ENCODE data around the gene MAN2A1. TPM values are rescaled to one million over a fixed set of nuclear protein-coding genes. Genes with fewer than 3 reads are reported as not detected.
"Not testable (repeated sequence)": the region's sequence is repeated elsewhere in the genome, so short reads cannot be mapped to it uniquely, and the experiment has no call there.

MAN2A1 gene
- total RNA-seq, 2 donors from 2014 or later: 10.4 to 15.4 TPM

DNA sequence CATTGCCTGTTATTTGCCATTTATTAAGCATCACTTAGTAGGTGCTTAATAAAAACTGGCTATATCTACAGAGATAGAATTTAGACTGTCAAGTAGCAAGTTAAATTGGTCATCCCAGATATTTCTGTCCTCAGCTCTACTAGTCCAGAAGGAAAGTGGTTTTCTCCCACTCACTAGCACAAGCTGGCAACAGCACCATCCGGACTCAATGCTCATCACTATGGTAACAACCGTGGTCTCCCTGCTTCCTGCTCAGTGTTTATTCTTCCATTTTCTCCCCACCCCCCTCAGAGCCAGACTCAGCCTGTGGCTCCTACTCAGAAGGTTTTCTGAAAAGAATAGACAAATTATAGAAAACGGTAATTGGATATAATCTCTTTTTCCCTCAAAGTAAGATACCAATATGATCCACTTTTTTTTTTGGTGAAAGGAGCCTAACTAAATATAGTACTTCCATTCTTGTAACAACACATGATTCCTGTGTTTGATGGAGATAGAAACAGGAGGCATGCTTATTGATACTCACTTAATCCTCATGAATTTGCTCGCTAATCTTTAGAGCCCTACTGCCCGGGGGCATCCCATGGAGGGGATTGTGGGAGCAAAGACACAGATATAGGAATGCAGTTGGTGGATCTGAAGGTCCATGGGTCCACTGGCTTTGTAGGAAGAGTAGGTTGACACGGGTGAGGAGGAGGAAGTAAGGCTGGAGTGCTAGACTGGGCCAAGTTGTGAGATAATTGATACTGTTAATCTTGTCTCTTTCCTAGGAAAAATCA lies 191.4 kb downstream of the MAN2A1 start:
- no peak for ATAC-seq
- intact Hi-C loops (cut with DNase I): no loop called here
- no peak for DNase-seq

GRCh38 chr5:109882546-109882945 lies 192.8 kb downstream of the MAN2A1 start:
- ATAC-seq (no peak), DNase-seq (no peak)
- intact Hi-C loops (cut with DNase I): no loop called here

DNA sequence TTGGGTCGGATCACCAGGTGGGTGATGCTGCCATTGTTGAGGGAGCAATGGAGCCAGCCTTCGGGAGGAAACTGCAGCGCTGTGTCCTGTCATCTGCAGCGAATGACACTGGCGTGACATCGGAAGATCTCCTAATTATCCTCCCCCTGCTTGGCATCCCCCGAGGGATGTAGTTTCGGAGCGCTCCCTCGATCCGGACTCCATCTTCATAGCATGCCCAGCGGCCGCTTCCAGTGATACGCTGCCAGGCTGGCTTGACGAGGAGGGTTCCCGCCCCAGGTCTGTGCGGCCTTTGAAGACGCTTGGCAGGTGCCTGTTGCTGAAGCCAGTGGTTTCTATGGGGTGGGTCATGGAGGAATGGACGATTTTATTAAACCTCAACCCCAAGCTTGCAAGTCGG lies 194.9 kb downstream of the MAN2A1 start:
- ATAC-seq: no peak
- intact Hi-C loops (cut with DNase I): no loop called here
- DNase-seq: no peak

DNA sequence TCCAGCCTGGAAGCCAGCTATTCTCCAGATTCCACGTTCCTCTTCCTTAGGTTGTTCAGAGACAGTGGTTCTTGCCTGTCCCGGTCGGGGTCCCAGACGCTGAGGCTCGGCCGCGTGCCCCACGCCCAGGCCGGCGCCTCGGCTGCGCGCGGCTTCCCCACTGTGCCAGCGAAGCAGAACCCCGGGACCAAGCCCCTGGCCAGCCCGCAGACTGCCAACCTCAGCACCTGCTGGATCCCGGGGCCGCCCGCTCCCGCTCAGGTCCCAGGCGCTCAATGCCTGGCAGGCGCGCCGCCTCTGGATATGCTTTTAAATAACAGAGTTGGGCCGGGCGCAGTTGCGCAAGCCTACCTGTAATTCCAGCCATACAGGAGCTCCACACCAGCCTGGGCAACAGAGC lies 195.5 kb downstream of the MAN2A1 start:
- ATAC-seq (no peak), DNase-seq (no peak)
- intact Hi-C loops (cut with DNase I): no loop called here

DNA sequence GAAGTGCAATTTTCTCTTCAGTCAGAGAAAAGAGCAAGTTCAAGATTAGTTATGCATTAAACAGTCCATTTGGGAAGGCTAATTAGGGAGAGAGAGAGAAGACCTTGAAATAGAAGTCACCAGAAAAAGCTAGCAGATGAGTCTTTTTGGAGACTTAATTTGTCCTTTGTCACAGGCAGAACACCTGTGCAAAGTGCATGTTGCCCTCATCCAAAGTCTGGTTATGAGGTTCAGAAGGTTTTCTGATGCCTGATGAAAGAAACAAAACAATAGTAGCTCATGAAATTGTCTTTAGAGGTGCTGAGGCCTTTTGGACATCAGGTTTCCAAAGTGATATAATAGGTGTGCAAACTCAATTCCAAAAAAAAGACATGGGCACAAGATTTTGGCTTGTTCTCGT lies 199.3 kb downstream of the MAN2A1 start:
- ATAC-seq (no peak), DNase-seq (no peak)
- intact Hi-C loops (cut with DNase I): no loop called here

DNA sequence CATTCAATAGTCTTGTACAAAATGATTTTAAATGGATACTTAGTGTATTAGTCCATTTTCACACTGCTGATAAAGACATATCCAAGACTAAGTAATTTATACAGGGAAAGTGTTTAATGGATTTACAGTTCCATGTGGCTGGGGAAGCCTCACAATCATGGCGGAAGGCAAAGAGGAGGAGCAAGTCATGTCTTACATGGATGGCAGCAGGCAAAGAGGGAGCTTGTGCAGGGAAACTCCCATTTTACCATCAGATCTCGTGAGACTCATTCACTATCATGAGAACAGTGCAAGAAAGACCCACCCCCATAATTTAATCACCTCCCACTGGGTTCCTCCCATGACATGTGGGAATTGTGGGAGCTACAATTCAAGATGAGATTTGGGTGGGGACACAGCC lies 203.5 kb downstream of the MAN2A1 start:
- intact Hi-C loops (cut with DNase I); ATAC-seq; DNase-seq: not testable (repeated sequence)

GRCh38 chr5:109898269-109899162 lies 208.8 kb downstream of the MAN2A1 start:
- ATAC-seq: no peak
- DNase-seq: no peak
- intact Hi-C loops (cut with DNase I): no loop called here

DNA sequence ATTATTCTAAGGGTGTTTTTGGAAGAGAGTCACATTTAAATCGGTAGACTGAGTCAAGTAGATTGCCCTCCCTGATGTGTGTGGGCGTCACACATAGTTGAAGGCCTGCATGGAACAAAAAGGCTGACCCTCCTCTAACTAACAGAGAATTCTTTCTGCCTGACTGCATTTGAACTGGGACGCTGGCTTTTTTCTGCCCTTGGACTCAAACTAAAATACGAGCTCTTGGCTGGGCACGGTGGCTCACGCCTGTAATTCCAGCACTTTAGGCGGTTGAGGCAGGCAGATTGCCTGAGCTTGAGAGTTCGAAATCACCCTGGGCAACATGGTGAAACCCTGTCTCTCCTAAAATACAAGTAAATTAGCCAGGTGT lies 209.4 kb downstream of the MAN2A1 start:
- DNase-seq: no peak
- intact Hi-C loops (cut with DNase I): no loop called here

GRCh38 chr5:109900461-109900860 lies 210.7 kb downstream of the MAN2A1 start:
- ATAC-seq: no peak
- intact Hi-C loops (cut with DNase I): no loop called here
- no peak for DNase-seq

More for the DNA sequence above, 209.4 kb downstream of the MAN2A1 start:
- no peak for ATAC-seq

DNA sequence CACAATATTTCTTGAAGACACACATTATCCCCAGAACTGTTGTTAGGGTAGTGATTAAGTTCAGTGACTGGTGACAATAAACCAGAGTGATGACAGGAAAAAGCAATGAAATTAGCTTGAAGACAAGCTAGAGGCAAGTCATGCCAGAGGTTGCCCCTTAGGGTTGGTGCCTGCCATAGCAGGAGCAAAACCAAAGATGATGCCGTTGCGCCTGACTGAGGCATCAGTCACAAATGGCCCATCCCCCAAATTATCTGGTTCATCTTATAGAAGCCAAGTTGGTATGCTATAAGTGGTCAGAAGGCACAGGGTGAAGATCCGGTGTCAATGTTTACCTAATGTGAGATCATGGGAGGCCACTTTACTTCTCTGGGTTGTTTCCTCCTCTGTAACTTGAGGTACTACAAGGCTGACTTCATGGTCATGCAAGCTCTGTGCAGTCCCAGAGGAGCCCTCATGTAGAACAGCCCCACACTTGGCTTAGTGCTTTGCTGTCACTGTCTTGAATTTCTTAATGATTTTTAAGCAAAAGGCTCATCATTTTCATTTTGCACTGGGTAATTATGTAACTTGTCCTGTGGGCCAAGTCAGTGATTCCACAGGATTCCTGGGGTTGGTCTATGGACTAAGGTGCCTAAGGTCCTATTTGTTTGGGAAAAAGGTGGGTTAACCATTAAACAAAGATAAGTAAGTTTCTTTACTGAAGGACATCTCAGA lies 211.3 kb downstream of the MAN2A1 start:
- ATAC-seq (no peak), DNase-seq (no peak)
- intact Hi-C loops (cut with DNase I): no loop called here

DNA sequence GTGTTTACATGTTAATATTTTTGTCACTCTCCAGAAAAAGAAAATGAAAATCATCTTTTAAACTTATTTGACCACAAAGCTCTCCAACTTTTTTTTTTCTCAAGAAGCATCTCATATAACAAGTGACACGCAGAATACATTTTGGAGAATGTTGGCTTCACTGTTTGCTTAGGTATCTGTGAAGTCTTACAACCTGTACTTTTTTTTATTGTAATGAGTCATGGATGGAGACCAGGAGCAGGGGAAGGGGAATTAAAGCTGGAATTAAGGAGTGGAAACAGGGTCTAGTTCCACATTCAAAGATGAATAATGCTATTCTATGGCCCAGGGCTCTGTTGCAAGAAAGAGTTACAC lies 211.9 kb downstream of the MAN2A1 start:
- no peak for DNase-seq
- intact Hi-C loops (cut with DNase I): no loop called here
- ATAC-seq: no peak

- DNase-seq (no peak), ATAC-seq (no peak)
- intact Hi-C loops (cut with DNase I): no loop called here
These were observed 213.3 kb downstream of the MAN2A1 start for GRCh38 chr5:109903061-109903460.

DNA sequence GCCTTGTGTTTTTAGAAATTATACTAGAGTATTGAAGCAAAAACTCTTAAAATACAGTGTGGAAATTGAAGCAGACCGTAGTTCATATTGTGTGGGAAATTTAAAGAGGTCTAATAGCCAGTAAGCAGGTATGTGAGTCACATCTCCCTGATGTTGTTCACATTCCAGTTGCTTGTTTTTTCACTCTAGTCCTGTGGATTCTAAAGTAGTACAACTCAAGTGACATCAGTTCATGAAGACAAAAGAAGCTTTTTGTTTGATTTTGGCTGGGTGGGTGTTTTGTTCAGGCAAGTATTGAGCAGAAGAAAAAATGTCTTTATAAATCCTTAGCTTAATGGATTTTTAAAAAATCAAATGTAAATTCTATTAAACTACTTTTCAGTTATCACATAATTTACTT lies 216.2 kb downstream of the MAN2A1 start:
- ATAC-seq (no peak), DNase-seq (no peak)
- intact Hi-C loops (cut with DNase I): no loop called here

DNA sequence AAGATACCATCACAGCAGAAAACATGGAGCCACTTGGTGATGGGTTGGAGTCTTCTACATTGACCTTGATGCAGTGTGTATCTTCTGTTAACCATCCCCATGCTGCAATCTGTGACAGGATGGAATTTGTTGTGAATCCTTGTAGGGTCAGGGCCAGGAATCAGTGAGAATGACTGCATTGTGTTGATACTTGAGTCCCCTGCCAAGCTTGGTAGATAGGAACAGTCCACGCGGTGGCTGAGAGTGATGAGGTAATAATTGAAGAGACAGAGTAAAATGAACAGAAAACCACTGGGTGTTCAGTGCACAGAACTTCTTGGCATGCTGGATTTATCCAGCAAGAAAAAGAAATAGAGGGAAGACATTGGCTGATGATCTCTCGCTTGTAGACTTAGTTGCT lies 217.5 kb downstream of the MAN2A1 start:
- ATAC-seq (peak in 1 of 2 donors; percentile 84), DNase-seq (no peak)
- intact Hi-C loops (cut with DNase I): no loop called here

- intact Hi-C loops (cut with DNase I): no loop called here
- ATAC-seq (peak in 1 of 2 donors; percentile 83), DNase-seq (no peak)
These were observed 218.0 kb downstream of the MAN2A1 start for GRCh38 chr5:109907731-109908130.

GRCh38 chr5:109908366-109908765 lies 218.6 kb downstream of the MAN2A1 start:
- ATAC-seq (no peak), DNase-seq (no peak)
- intact Hi-C loops (cut with DNase I): no loop called here

GRCh38 chr5:109910874-109911273 lies 221.1 kb downstream of the MAN2A1 start:
- DNase-seq (no peak), ATAC-seq (no peak)
- intact Hi-C loops (cut with DNase I): no loop called here

DNA sequence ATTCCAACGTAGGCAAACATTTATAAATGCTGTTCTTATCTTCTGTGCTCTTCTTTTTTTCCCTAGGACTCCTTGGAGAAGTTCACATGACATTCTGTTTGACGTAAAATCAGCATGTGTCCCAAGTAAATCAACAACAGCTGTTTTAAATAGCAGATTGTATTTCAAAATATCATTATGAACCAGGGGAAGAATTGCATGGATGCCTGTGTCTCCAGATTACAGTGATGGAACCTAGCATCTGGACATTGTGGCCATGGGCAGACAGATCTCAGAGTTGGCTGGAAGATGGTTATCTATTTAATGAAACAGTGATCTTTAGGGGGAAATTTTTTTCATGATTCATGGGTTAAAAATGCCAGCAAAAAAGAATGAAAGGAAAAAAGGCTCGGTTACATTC lies 222.0 kb downstream of the MAN2A1 start:
- ATAC-seq (no peak), DNase-seq (no peak)
- intact Hi-C loops (cut with DNase I): no loop called here

DNA sequence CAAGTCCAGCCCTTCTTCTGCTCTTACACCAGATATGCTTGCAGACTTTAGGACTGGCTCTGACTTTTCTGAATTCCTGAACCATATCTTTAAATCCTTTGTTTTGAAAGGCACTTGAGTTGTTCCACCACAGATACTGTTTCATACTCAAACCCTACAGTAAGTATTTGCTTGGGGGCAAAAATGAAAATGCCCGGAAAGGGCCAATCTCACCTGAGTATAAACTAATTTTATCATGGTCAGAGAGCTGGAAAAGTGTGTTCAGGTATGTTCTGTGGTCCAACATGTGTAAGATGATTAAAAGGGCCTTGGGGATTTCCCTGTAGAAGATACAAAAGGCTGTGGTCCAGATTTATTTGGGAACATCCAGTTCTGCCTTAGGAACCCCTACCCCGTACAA lies 225.2 kb downstream of the MAN2A1 start:
- ATAC-seq (no peak), DNase-seq (no peak)
- intact Hi-C loops (cut with DNase I): no loop called here
